B cell (primary cell): ENCODE measurements around the gene CCDC9B. TPM values are rescaled to one million over a fixed set of nuclear protein-coding genes. Genes with fewer than 3 reads are reported as not detected.

Source experiments
- ATAC-seq: fragments of 200-7000 bp; cut with Tn5 transposase; one replicate; pipeline ENCODE4 v1.10.0; 2021; ENCODE audit warnings: low read depth, mild to moderate bottlenecking, moderate number of reproducible peaks, moderate library complexity
- CTCF ChIA-PET: fragments of 350-600 bp; sonication (Branson Sonifier 250); formaldehyde crosslinking; loops from one replicate; lab custom pipeline; 2021; ENCODE audit warnings: antibody characterized with exemption, inconsistent platforms; lab: Charles Lee
- POLR2A ChIA-PET: fragments of 350-600 bp; sonication (Branson Sonifier 250); formaldehyde crosslinking; loops from one replicate; lab custom pipeline; 2021; ENCODE audit warnings: antibody characterized with exemption; lab: Charles Lee
- DNase-seq: peaks from one replicate; pipeline ENCODE4 v3.0.0; 2013
- H2AFZ ChIP-seq: 2 replicates; pipeline ENCODE4 v1.6.1; 2012; ENCODE audit warnings: mild to moderate bottlenecking, low read depth, low read length; ENCODE audit not compliant: insufficient read depth, poor library complexity, severe bottlenecking
- H3K27ac ChIP-seq, 2 donors: 1 replicate in 1 of 2; 2 replicates in 1 of 2; pipeline ENCODE4 v1.5.1; 2012 to 2013; ENCODE audit warnings: low read length in 2 of 2, mild to moderate bottlenecking in 2 of 2, moderate library complexity in 1 of 2
- H3K27me3 ChIP-seq, 4 experiments: fragments of 200-600 bp in 1 of 4; sonication (generic) in 1 of 4; replicated peaks in 1 of 4; 1 replicate in 2 of 4; 2 replicates in 2 of 4; pipeline versions ENCODE4 v1.6.1 to v1.7.0; 2013 to 2016; ENCODE audit warnings: low read length in 3 of 4, mild to moderate bottlenecking in 2 of 4, mixed read lengths in 1 of 4, moderate library complexity in 1 of 4; ENCODE audit not compliant: insufficient read depth in 4 of 4, control insufficient read depth in 3 of 4; ENCODE audit errors: control extremely low read depth in 1 of 4
- H3K36me3 ChIP-seq, 2 experiments: replicated peaks in 1 of 2; 1 replicate in 1 of 2; 2 replicates in 1 of 2; pipeline versions ENCODE4 v1.6.1 to v1.7.1; 2013; ENCODE audit warnings: low read length in 1 of 2; ENCODE audit not compliant: insufficient read depth in 2 of 2, control insufficient read depth in 1 of 2; ENCODE audit errors: control extremely low read depth in 1 of 2, extremely low read depth in 1 of 2
- H3K4me1 ChIP-seq, 2 donors: fragments of 200-600 bp in 1 of 2; sonication (generic) in 1 of 2; 1 replicate in 1 of 2; 2 replicates in 1 of 2; pipeline versions ENCODE4 v1.5.1 to v1.6.1; 2013 to 2017; ENCODE audit warnings: low read length in 2 of 2; ENCODE audit not compliant: control insufficient read depth in 2 of 2, insufficient read depth in 2 of 2
- H3K4me2 ChIP-seq: replicated peaks from 2 replicates; pipeline ENCODE3; 2012; ENCODE audit warnings: mild to moderate bottlenecking, low read depth, low read length; ENCODE audit not compliant: poor library complexity, severe bottlenecking
- H3K4me3 ChIP-seq, 5 experiments: fragments of 200-600 bp in 1 of 5; sonication (generic) in 1 of 5; 1 replicate in 3 of 5; 2 replicates in 2 of 5; pipeline versions ENCODE4 v1.5.1 to v1.7.0; 2011 to 2016; ENCODE audit warnings: low read length in 4 of 5, mild to moderate bottlenecking in 4 of 5, low read depth in 2 of 5, control low read depth in 1 of 5, moderate library complexity in 1 of 5; ENCODE audit not compliant: insufficient read depth in 1 of 5; ENCODE audit errors: control extremely low read depth in 1 of 5, extremely low read depth in 1 of 5
- H3K79me2 ChIP-seq: fragments of 200-600 bp; sonication (generic); one replicate; pipeline ENCODE4 v1.6.0; 2016; ENCODE audit warnings: low read length; ENCODE audit not compliant: control insufficient read depth, insufficient read depth
- H3K9ac ChIP-seq: fragments of 200-600 bp; sonication (generic); 2 replicates; pipeline ENCODE4 v1.6.1; 2017; ENCODE audit warnings: mild to moderate bottlenecking, low read length, moderate library complexity
- H3K9me3 ChIP-seq, 3 donors: one replicate each; pipeline versions ENCODE4 v1.6.1 to v1.7.1; 2013; ENCODE audit warnings: low read length in 2 of 3; ENCODE audit not compliant: control insufficient read depth in 2 of 3, insufficient read depth in 1 of 3; ENCODE audit errors: control extremely low read depth in 1 of 3
- H4K20me1 ChIP-seq: 2 replicates; pipeline ENCODE4 v1.6.0; 2012; ENCODE audit warnings: mild to moderate bottlenecking, low read length; ENCODE audit not compliant: insufficient read depth, control insufficient read depth, poor library complexity, severe bottlenecking
- H3K27ac Mint-ChIP-seq: one replicate; pipeline ENCODE4 v1.8.0; 2021; ENCODE audit warnings: mixed read lengths
- H3K27me3 Mint-ChIP-seq: one replicate; pipeline ENCODE4 v1.8.0; 2021; ENCODE audit warnings: mixed read lengths
- H3K4me1 Mint-ChIP-seq: one replicate; pipeline ENCODE4 v1.8.0; 2021; ENCODE audit warnings: mixed read lengths
- H3K4me3 Mint-ChIP-seq: one replicate; pipeline ENCODE4 v1.8.0; 2021; ENCODE audit warnings: mixed read lengths
- H3K9me3 Mint-ChIP-seq: one replicate; pipeline ENCODE4 v1.8.0; 2022; ENCODE audit warnings: mixed read lengths; ENCODE audit not compliant: insufficient read depth
- CTCF ChIP-seq: fragments of 200-600 bp; IDR thresholded peaks from one replicate; pipeline ENCODE4 v1.8.0; 2022; ENCODE audit warnings: antibody characterized with exemption, mild to moderate bottlenecking
- EZH2 ChIP-seq: IDR thresholded peaks from 2 replicates; pipeline ENCODE4 v1.6.1; 2012; ENCODE audit warnings: borderline replicate concordance, low read depth, mild to moderate bottlenecking, moderate library complexity, low read length; ENCODE audit not compliant: insufficient read depth, poor library complexity, severe bottlenecking
- WGBS: methylation state at CpG from one replicate; pipeline ENCODE4 v1.1.5; 2013; ENCODE audit warnings: missing lambda C conversion rate; ENCODE audit not compliant: insufficient coverage; 5-methylcytosine and 5-hydroxymethylcytosine counted together
- intact Hi-C: fragments of 100-400 bp; cut with micrococcal nuclease; formaldehyde crosslinking; loops from one replicate; pipeline ENCODE4 v1.10.0; 2022
- polyA plus RNA-seq: library from polyadenylated mRNA; depleted of rRNA; stranded (reverse); fragments of >200 nt; gene quantifications from 2 replicates; pipeline ENCODE4 v1.2.3, GENCODE V29; 2012
- total RNA-seq, 2 donors: library from RNA; stranded (reverse); fragments of 120-200 nt in 1 of 2; gene quantifications; 1 replicate in 1 of 2; 2 replicates in 1 of 2; pipeline versions ENCODE4 v1.2.3 to v1.2.4, GENCODE V29; 2013 to 2022

Gene CCDC9B
- total and polyA plus RNA-seq, 2 donors (not counting 1 experiment from before 2014, with no cell fraction given) = 1.6 to 2.4 TPM

GRCh38 chr15:40300367-40300766, 40.4 kb downstream of the CCDC9B start:
- no peak overlapping the region for H2AFZ ChIP-seq
- CTCF ChIA-PET = interaction anchor here (0.8 to 14.9 kb wide), 4 partner anchors 13 to 40 kb away, joined by 3 to 204 read pairs (median 19); partner anchors contain the start of gene CCDC9B
- no peak overlapping the region for H3K27ac Mint-ChIP-seq
- H3K36me3 ChIP-seq = peaks cover 0 to 71% of the 10 kb centered on the region in 2 experiments
- peaks cover 0 to 12% (median 0%) of the 10 kb centered on the region in 3 donors for H3K9me3 ChIP-seq
- TF ChIP-seq CTCF (no peak), EZH2 (no peak)
- H3K4me1 Mint-ChIP-seq = peaks cover 11% of the 10 kb centered on the region
- H3K79me2 ChIP-seq = no peaks in the 10 kb centered on the region
- DNase-seq = no peak
- no peak overlapping the region for H3K4me3 Mint-ChIP-seq
- H3K4me1 ChIP-seq = no peaks in the 10 kb centered on the region
- WGBS = no CpG with 5 or more reads among the region's 2 CpGs
- H3K4me3 ChIP-seq = no peak overlapping the region
- H3K4me2 ChIP-seq = no peak overlapping the region
- no peak overlapping the region for H3K9ac ChIP-seq
- no peaks in the 10 kb centered on the region for H3K27me3 ChIP-seq
- intact Hi-C loops = no loop called here
- H3K27me3 Mint-ChIP-seq = no peaks in the 10 kb centered on the region
- no peaks in the 10 kb centered on the region for H4K20me1 ChIP-seq
- POLR2A ChIA-PET = no interaction called here
- ATAC-seq = no peak
- no peak overlapping the region for H3K27ac ChIP-seq
- peaks cover 6% of the 10 kb centered on the region for H3K9me3 Mint-ChIP-seq

- DNase-seq = no peak
- H3K27me3 ChIP-seq = no peaks in the 10 kb centered on the region
- H3K4me1 Mint-ChIP-seq = peaks cover 2% of the 10 kb centered on the region
- no peaks in the 10 kb centered on the region for H3K4me1 ChIP-seq
- no peak overlapping the region for H3K27ac Mint-ChIP-seq
- H3K4me3 ChIP-seq = no peak overlapping the region
- no peak overlapping the region for H3K4me3 Mint-ChIP-seq
- intact Hi-C loops = no loop called here
- peaks cover 0 to 77% of the 10 kb centered on the region in 2 experiments for H3K36me3 ChIP-seq
- peaks cover 0 to 12% (median 0%) of the 10 kb centered on the region in 3 donors for H3K9me3 ChIP-seq
- WGBS = 95% methylated on average over 16 of the region's 17 CpGs
- no peak overlapping the region for H3K4me2 ChIP-seq
- ATAC-seq = no peak
- ChIA-PET CTCF (interaction anchor here (1.1 to 1.4 kb wide), 2 partner anchors 16 to 25 kb away, joined by 3 read pairs; partner anchors contain the start of gene INAFM2), POLR2A (no interaction called here)
- H4K20me1 ChIP-seq = no peaks in the 10 kb centered on the region
- H3K79me2 ChIP-seq = no peaks in the 10 kb centered on the region
- no peaks in the 10 kb centered on the region for H3K27me3 Mint-ChIP-seq
- H3K27ac ChIP-seq = no peak overlapping the region
- peaks cover 6% of the 10 kb centered on the region for H3K9me3 Mint-ChIP-seq
- no peak overlapping the region for H3K9ac ChIP-seq
- H2AFZ ChIP-seq = no peak overlapping the region
- no peak for TF ChIP-seq CTCF
- no peak for TF ChIP-seq EZH2
These were observed 42.4 kb downstream of the CCDC9B start for GRCh38 chr15:40298216-40298935.
